Activated CD4-positive, alpha-beta T cell treated with anti-CD3 and anti-CD28 coated beads, Interleukin-2, amount 50 U/mL, for 1 hour (primary cell): ENCODE results near the gene FOXL1.

ENCODE experiments used
- DNase-seq: peaks from one replicate; pipeline ENCODE4 v3.0.0-alpha.2; 2020

FOXL1 gene

DNA sequence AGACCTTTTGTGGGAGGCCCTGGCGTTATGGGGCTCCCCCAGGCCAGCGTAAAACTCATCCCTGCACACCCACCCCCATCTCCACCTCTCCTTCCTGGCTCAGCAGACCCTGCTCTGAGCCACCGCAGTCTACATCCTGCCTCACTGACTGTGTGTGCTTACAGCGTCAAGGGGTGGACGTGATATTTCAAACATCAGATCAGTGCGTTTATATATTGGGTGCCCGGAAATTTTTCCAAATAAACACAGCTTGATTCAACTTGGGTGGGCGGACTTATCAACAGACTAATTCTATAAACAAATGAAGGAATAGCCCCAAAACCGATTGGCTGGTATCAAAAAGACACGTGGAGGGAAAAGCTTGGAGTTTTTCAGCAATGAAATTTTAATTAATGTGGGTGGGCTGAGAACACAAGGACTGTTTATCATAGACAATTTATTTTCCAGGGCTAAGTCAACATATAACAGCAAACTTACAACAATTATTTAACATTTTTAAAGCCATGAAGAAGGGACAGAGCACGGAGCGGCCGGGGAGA, at the start of gene FOXL1:
Gene FOXL1, plus strand, starts transcription at position 489 of the 539 bp plus-strand sequence. CDS start 175 bp downstream, outside the sequence.
- DNase-seq: no peak

DNA sequence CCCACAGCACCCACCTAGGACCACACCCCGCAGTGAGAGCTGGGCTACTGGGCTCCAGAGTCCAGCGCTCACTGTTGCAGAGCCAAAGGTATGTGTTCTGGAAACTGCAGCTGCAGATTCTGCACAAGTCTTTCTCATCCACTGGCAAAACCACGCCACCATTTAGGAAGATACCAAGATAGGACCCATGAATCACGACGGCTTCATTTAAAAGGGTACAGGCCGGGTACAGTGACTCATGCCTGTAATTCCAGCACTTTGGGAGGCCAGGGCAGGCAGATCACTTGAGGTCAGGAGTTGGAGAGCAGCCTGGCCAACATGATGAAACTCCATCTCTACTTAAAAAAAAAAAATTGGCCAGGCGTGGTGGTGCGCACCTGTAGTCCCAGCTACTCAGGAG, 49.2 kb upstream of the FOXL1 start:
- DNase-seq: no peak

DNA sequence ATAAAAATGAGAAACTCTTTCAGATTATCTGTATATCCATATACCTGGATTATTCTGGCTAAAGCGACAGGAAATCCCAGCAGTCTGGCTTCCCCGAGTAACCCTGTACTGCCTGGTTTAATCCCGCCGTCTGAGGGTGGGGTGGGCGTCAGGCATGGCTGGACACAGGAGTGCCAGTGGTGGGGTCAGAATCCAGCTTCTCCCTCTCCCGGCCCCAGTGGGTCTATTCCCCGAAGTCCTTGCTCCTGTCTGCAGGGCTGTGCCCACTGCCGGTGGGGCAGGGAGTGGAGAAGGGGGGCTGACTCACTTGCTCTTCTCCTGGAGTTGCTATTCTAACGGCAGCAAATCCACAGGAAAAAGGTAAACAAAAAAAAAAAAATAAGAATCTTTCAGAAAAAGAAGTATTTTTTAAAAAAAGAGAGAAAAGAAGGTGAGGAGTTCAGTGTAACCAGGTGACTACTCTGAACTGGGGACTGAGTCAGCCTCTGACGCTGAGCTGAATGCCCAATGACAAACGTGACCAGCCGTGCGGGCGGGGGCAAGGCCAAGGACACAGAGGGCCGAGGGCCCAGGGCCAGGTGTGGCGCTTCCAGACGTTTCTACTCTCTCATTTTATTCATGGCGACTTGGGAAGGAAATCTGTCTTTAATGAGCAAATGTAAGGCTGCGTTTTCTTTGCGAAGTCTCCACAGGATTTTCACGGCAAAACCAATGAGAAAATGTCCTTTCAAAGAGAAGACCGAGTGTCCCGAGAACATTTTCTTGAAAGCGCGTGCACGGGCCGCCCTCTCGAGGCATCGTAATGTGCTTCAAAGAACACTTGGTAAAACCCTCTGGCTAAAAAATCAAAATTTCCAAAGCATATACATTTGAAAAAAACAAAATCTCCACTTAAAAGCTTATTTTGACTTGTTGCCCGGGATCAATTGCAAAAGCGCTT, 47.8 kb upstream of the FOXL1 start:
- no peak for DNase-seq

GRCh38 chr16:86531191-86531545, 47.2 kb upstream of the FOXL1 start:
- DNase-seq: no peak

DNA sequence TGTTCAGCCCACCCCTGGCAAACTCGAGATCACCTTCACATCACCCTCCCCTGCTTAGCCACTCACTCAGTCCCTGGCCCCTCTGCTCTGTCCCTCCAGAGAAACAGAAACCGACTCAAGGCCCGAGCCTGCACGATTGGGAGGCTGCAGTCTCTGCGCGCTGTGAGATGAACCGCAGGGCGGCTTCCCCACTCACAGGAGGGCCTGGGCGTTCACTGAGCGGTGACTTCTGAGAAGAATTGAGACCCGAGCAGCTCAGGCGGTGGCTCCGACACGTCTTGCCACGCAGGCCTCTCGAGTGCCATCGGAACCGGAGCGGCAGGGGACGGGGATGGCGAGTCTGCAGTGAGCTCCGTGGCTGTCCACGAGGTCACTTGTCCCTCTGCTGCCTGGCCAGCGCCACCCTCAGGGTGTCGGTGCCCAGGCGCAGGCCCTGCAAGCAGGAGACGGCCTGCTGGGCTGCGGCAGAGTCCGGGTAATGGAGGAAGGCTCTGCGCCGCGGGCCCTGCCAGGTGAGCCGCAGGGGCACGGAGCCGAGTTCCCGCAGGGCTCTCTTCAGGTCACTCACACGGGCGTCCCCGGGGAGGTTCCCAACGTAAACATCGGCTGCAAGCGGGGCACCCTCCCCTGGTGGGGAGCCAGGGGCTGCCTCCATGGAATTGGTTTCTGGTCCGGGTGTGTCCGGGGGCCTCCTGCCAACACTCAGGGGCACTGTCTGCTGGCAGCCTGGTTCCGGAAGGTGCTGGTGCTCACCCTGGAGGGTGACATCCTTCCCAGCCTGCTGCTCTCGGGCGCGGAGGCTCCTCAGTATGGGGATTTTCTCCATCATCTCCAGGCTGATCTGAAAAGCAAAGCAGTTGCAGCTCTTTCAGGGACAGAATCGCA, 46.5 kb upstream of the FOXL1 start:
- DNase-seq: no peak

- no peak for DNase-seq
These were observed 45.9 kb upstream of the FOXL1 start for GRCh38 chr16:86532526-86532815.

GRCh38 chr16:86533076-86533475, 45.3 kb upstream of the FOXL1 start:
- no peak for DNase-seq

DNA sequence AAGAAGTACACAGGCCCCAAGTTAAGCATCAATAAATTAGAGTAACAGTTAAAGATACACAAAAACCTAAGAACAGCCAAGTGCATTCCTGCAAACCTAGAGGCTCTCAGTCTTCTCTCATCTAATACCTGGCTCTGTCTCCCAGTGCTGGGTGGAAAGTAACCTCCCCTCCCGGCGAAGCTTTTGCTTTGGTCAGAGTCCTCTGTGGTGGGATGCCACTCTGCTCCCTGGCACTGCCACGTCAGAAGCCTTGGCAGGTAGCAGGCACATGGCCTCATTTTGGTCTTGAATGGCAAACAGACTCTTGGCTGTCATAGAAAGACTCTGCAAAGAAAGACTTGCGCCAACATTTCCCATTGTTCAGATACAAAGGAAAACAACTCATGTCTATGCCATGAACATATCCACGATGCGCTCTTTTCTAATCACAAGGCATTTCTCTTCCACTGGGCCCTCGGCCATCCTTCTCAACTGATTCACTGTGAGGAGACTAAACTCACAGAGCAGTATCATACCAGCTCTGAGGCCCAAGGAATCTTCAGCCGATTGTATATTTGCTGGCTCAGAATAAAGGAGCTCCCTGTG, 44.5 kb upstream of the FOXL1 start:
- no peak for DNase-seq

GRCh38 chr16:86534779-86535615, 43.4 kb upstream of the FOXL1 start:
- DNase-seq: no peak

GRCh38 chr16:86536621-86537020, 41.7 kb upstream of the FOXL1 start:
- DNase-seq: no peak

GRCh38 chr16:86537486-86537885, 40.9 kb upstream of the FOXL1 start:
- no peak for DNase-seq

GRCh38 chr16:86538196-86538780, 40.1 kb upstream of the FOXL1 start:
- DNase-seq: no peak

- no peak for DNase-seq
These were observed 37.5 kb upstream of the FOXL1 start for GRCh38 chr16:86540894-86541293.

DNA sequence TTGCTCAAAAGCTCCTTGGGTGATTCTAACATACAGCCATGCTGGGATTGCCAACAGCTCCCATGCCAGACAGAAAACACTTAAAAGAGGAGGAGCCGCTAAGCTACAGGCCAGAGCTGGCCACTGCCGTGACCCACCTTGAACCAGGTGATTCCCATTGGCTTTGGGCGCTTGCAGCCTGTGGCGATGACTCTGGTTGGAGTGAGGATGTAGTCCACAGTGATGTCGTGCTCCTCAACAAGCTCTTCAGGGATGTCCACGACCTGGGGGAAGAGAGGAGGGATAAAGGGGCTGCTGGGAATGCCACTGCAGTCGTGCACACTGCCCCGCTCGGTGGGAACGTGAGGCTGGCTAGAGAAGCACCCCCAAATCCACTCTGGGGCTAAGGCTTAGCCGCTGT, 36.8 kb upstream of the FOXL1 start:
- DNase-seq: no peak

- no peak for DNase-seq
These were observed 35.3 kb upstream of the FOXL1 start for GRCh38 chr16:86542756-86543750.

DNA sequence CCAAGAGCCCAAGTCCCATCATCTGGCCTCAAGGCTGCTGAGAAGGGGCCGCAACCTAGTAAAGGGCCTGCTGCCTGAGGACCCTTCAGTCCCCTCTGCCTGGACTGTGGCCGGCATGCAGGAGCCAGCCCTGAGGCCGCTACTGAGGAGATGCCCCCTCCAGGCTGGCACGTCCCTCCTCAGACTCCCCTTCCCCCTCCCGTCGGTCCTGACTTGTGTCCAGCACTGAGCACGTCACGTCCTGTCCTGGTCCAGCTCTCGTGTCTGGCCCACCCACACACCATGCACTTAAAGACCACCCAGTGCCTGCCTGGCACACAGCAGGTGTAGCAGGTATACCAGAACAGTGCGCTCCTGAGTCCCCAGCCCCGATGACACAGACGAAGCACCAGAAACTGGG, 32.9 kb upstream of the FOXL1 start:
- DNase-seq: no peak

- no peak for DNase-seq
These were observed 32.3 kb upstream of the FOXL1 start for GRCh38 chr16:86545954-86546637.

DNA sequence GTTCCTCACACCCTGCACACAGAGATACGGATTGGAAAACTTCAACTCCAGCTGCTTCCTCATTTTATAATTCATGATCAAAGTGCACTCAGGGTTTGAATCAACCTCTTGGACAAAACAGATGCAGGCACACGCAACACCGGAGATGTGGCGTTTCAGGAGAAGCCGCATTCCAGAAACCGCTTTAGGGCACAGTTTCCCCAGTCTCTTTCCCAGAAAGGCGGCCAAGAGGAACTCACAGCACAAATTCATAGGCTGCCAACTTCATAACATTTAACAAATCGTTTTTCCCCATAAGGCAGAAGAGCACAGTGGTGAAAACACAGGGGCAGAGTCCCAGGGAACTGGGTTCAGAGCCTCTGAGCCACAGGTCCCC, 31.7 kb upstream of the FOXL1 start:
- DNase-seq: no peak

DNA sequence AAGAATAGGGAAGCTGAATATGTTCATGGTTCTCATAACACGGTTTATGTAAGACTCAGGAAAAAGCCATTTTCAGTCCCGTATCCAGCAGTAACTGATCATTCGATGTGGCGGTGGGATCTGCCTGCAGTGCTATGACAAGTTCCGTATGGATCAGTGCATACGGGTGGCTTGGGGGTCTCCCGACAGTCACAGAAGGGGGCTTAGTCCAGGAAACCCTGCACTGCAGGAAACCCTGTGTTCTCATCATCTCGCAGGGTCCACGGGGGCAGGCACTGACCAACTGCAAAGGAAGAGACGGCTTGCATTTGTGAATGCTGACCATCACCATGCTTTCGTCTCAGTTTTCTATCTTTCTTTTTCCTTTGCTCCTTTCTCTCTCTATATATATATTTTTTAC, 31.1 kb upstream of the FOXL1 start:
- no peak for DNase-seq
